HepG2 (cell line): ENCODE data around the gene HNRNPR. TPM values are rescaled to one million over a fixed set of nuclear protein-coding genes. Genes with fewer than 3 reads are reported as not detected.

Experiments used
- EEA1 ChIP-seq: sonication (generic); formaldehyde crosslinking; IDR thresholded peaks from 2 replicates; pipeline ENCODE4 v1.5.1; 2020; ENCODE audit warnings: mild to moderate bottlenecking, missing genetic modification reagents, borderline replicate concordance
- EP300 ChIP-seq, 3 experiments: sonication (generic) in 1 of 3; formaldehyde crosslinking in 1 of 3; IDR thresholded peaks; 2 replicates each; pipeline versions ENCODE4 v1.5.1 to v1.6.1; 2011 to 2020; ENCODE audit warnings: low read depth in 2 of 3, low read length in 2 of 3, borderline replicate concordance in 1 of 3, improper control_type of control experiment in 1 of 3, mild to moderate bottlenecking in 1 of 3, missing genetic modification reagents in 1 of 3, moderate library complexity in 1 of 3
- FOXK2 ChIP-seq: fragments of 450-650 bp; IDR thresholded peaks from 2 replicates; pipeline ENCODE4 v1.6.1; 2016
- HDAC2 ChIP-seq: sonication (generic); formaldehyde crosslinking; IDR thresholded peaks from 2 replicates; pipeline ENCODE4 v1.4.0; 2020; ENCODE audit warnings: missing genetic modification reagents
- HMG20A ChIP-seq: IDR thresholded peaks from 2 replicates; pipeline ENCODE4 v1.6.1; 2016; ENCODE audit warnings: borderline replicate concordance
- KAT8 ChIP-seq: IDR thresholded peaks from 2 replicates; pipeline ENCODE4 v1.6.1; 2016; ENCODE audit warnings: missing genetic modification reagents, missing compliant biosample characterization
- NCOA2 ChIP-seq: sonication (generic); formaldehyde crosslinking; IDR thresholded peaks from 2 replicates; pipeline ENCODE4 v1.8.0; 2022; ENCODE audit warnings: inconsistent platforms
- NFRKB ChIP-seq: fragments of 450-650 bp; IDR thresholded peaks from 2 replicates; pipeline ENCODE4 v1.6.1; 2017
- NR2F1 ChIP-seq, 2 experiments: fragments of 450-650 bp in 1 of 2; formaldehyde crosslinking in 1 of 2; IDR thresholded peaks; 2 replicates each; pipeline versions ENCODE4 v1.5.0 to v1.6.1; 2016 to 2020; ENCODE audit warnings: mild to moderate bottlenecking in 1 of 2, missing compliant biosample characterization in 1 of 2, missing genetic modification reagents in 1 of 2, moderate library complexity in 1 of 2
- PAF1 ChIP-seq: IDR thresholded peaks from 2 replicates; pipeline ENCODE4 v1.6.1; 2016; ENCODE audit warnings: missing genetic modification reagents, missing compliant biosample characterization
- POLR2AphosphoS2 ChIP-seq: IDR thresholded peaks from 2 replicates; pipeline ENCODE4 v1.6.1; 2011; ENCODE audit warnings: low read depth, low read length, improper control_type of control experiment
- RARA ChIP-seq: IDR thresholded peaks from 2 replicates; pipeline ENCODE4 v1.6.1; 2016; ENCODE audit warnings: missing genetic modification reagents, missing compliant biosample characterization
- SIN3B ChIP-seq: fragments of 150-350 bp; IDR thresholded peaks from 2 replicates; pipeline ENCODE4 v1.6.1; 2014; ENCODE audit warnings: low read length
- SP5 ChIP-seq: IDR thresholded peaks from 2 replicates; pipeline ENCODE4 v1.6.1; 2016; ENCODE audit warnings: low read depth, borderline replicate concordance
- TBX3 ChIP-seq: fragments of 450-650 bp; IDR thresholded peaks from 2 replicates; pipeline ENCODE4 v1.6.1; 2017; ENCODE audit warnings: antibody characterized with exemption, mild to moderate bottlenecking, inconsistent platforms, borderline replicate concordance
- XBP1 ChIP-seq: sonication (generic); formaldehyde crosslinking; IDR thresholded peaks from 2 replicates; pipeline ENCODE4 v1.5.0; 2020; ENCODE audit warnings: missing genetic modification reagents
- ZBTB38 ChIP-seq: sonication (generic); formaldehyde crosslinking; IDR thresholded peaks from 2 replicates; pipeline ENCODE4 v1.5.1; 2020; ENCODE audit warnings: mild to moderate bottlenecking, missing genetic modification reagents
- ZBTB42 ChIP-seq: sonication (generic); formaldehyde crosslinking; IDR thresholded peaks from 2 replicates; pipeline ENCODE4 v1.5.0; 2020; ENCODE audit warnings: mild to moderate bottlenecking, missing genetic modification reagents
- ZFX ChIP-seq: sonication (generic); formaldehyde crosslinking; IDR thresholded peaks from 2 replicates; pipeline ENCODE4 v1.4.0; 2020; ENCODE audit warnings: mild to moderate bottlenecking, low read depth, missing genetic modification reagents, moderate library complexity
- ZNF34 ChIP-seq: sonication (generic); formaldehyde crosslinking; IDR thresholded peaks from 2 replicates; pipeline ENCODE4 v1.4.0; 2020; ENCODE audit warnings: mild to moderate bottlenecking, missing genetic modification reagents, borderline replicate concordance
- ZNF441 ChIP-seq: sonication (generic); formaldehyde crosslinking; IDR thresholded peaks from 2 replicates; pipeline ENCODE4 v1.7.0; 2021; ENCODE audit warnings: missing genetic modification reagents, borderline replicate concordance
- ZNF510 ChIP-seq: sonication (generic); formaldehyde crosslinking; IDR thresholded peaks from 2 replicates; pipeline ENCODE4 v1.4.0; 2020; ENCODE audit warnings: low read depth, mild to moderate bottlenecking, missing genetic modification reagents
- ZNF703 ChIP-seq: sonication (generic); formaldehyde crosslinking; IDR thresholded peaks from 2 replicates; pipeline ENCODE4 v1.5.1; 2020; ENCODE audit warnings: missing genetic modification reagents, mild to moderate bottlenecking, moderate library complexity, borderline replicate concordance
- polyA plus RNA-seq, 8 experiments: library from polyadenylated mRNA; depleted of rRNA in 3 of 8; stranded (reverse) in 7 of 8; unstranded in 1 of 8; fragments of >200 nt; fragmentation: Illumina TruSeq in 4 of 8; extraction: Trizol in 4 of 8; gene quantifications; 2 replicates each; pipeline versions ENCODE4 v1.2.1 to v1.2.3, GENCODE V29; 2011 to 2016; ENCODE audit warnings: low read depth in 4 of 8, missing spikeins in 1 of 8, mixed read lengths in 1 of 8; ENCODE audit not compliant: insufficient read depth in 1 of 8
- total RNA-seq, 5 experiments: library from RNA; depleted of rRNA; stranded (reverse); fragments of >200 nt; fragmentation: Illumina TruSeq; extraction: Trizol; gene quantifications; 2 replicates each; pipeline ENCODE4 v1.2.3, GENCODE V29; 2016; ENCODE audit warnings: low read depth in 1 of 5
- TF ChIP-seq, protein P1 (sequence below): sonication (generic); formaldehyde crosslinking; IDR thresholded peaks from 2 replicates; pipeline ENCODE4 v1.4.0; 2020; ENCODE audit warnings: mild to moderate bottlenecking, missing genetic modification reagents, borderline replicate concordance
- TF ChIP-seq, protein P2 (sequence below): sonication (generic); formaldehyde crosslinking; conservative IDR thresholded peaks from 2 replicates; pipeline ENCODE4 v1.4.0; 2020; ENCODE audit warnings: missing genetic modification reagents
- TF ChIP-seq, protein P3 (sequence below): sonication (generic); formaldehyde crosslinking; IDR thresholded peaks from 2 replicates; pipeline ENCODE4 v1.4.0; 2020; ENCODE audit warnings: low read depth, mild to moderate bottlenecking, missing genetic modification reagents

The HNRNPR gene
- total and polyA plus RNA-seq, 2 of the 13 experiments (the other 11 are each of a cell fraction or from before 2014, with no cell fraction given): 133 to 216 TPM

DNA sequence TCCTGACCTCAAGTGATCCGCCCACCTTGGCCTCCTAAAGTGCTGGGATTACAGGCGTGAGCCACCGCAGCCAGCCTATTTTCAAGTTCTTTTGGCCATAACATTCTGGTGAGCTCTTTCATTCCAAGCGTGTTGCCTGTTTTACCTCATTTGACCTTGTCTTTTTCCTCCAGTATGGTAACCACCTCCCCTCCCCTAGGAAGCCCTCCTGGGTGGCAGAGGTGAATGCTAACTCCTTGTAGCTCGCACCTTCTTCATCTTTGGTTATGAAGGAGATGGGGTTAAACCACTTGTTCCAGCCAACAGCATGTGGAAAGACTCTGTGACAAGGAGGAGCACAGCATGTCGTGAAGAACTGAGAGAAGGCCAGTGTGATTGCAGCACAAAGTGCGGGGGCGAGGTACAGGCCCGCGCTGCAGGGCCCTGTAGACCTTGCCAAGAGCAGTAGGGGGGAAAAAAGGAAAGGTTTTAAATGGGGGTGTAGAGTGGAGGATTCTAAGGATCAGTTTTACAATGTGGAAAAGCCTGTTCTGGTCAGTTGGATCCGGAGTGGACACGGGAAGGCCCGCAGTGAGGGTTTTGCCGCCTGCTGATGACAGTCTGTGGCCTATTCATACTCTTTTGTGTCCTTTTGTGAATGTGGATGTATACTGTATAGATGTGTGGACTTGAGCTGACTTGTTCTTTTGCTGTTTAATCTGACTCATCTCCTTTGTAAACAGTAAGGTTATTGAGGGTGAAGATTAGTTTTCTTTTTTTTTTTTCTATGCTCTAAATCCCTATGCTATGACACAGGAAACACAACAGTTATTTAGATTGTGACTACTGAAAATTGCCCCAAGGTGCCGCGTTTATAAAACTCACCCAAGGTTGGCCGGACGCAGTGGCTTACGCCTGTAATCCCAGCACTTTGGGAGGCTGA is 33.1 kb upstream of the HNRNPR start (continued):
- no peak for TF ChIP-seq EP300 (IDR thresholded peaks at IDR 0.05; ENCODE audit: low read depth in 2 of 2, low read length in 2 of 2)
- 0 out of 2 replicates have a peak, but pooled peaks have one; percentile 9 for TF ChIP-seq EP300 (CRISPR knock-in tag; IDR thresholded peaks at IDR 0.05; ENCODE audit: borderline replicate concordance)
- 0 out of 2 replicates have a peak, but pooled peaks have one; percentile 14 for TF ChIP-seq KAT8 (CRISPR knock-in tag)
- no peak for TF ChIP-seq XBP1 (CRISPR knock-in tag)
- TF ChIP-seq, protein P1, sequence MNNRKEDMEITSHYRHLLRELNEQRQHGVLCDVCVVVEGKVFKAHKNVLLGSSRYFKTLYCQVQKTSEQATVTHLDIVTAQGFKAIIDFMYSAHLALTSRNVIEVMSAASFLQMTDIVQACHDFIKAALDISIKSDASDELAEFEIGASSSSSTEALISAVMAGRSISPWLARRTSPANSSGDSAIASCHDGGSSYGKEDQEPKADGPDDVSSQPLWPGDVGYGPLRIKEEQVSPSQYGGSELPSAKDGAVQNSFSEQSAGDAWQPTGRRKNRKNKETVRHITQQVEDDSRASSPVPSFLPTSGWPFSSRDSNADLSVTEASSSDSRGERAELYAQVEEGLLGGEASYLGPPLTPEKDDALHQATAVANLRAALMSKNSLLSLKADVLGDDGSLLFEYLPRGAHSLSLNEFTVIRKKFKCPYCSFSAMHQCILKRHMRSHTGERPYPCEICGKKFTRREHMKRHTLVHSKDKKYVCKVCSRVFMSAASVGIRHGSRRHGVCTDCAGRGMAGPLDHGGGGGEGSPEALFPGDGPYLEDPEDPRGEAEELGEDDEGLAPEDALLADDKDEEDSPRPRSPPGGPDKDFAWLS: no peak
- no peak for TF ChIP-seq TBX3
- TF ChIP-seq ZNF703 (CRISPR knock-in tag): no peak
- 0 out of 2 replicates have a peak, but pooled peaks have one; percentile 54 for TF ChIP-seq HMG20A (CRISPR knock-in tag)
- no peak for TF ChIP-seq NFRKB
- TF ChIP-seq RARA (CRISPR knock-in tag): 0 out of 2 replicates have a peak, but pooled peaks have one; percentile 15
- no peak for TF ChIP-seq HDAC2
- TF ChIP-seq, protein P2, sequence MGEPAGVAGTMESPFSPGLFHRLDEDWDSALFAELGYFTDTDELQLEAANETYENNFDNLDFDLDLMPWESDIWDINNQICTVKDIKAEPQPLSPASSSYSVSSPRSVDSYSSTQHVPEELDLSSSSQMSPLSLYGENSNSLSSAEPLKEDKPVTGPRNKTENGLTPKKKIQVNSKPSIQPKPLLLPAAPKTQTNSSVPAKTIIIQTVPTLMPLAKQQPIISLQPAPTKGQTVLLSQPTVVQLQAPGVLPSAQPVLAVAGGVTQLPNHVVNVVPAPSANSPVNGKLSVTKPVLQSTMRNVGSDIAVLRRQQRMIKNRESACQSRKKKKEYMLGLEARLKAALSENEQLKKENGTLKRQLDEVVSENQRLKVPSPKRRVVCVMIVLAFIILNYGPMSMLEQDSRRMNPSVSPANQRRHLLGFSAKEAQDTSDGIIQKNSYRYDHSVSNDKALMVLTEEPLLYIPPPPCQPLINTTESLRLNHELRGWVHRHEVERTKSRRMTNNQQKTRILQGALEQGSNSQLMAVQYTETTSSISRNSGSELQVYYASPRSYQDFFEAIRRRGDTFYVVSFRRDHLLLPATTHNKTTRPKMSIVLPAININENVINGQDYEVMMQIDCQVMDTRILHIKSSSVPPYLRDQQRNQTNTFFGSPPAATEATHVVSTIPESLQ (CRISPR knock-in tag): no peak
- TF ChIP-seq ZNF441 (CRISPR knock-in tag): no peak
- TF ChIP-seq FOXK2: no peak
- TF ChIP-seq EEA1 (CRISPR knock-in tag): no peak
- TF ChIP-seq ZFX (CRISPR knock-in tag): peak; percentile 63
- no peak; the same call in 1 of the 2 replicates for TF ChIP-seq SP5 (CRISPR knock-in tag)
- TF ChIP-seq NR2F1 (CRISPR knock-in tag; IDR thresholded peaks at IDR 0.05): peak in 1 of 2 experiments; percentile 51; a peak in 2 of 4 replicates
- TF ChIP-seq ZNF510 (CRISPR knock-in tag): no peak
- TF ChIP-seq ZBTB42 (CRISPR knock-in tag): no peak
- TF ChIP-seq PAF1 (CRISPR knock-in tag): no peak
- TF ChIP-seq NCOA2 (CRISPR knock-in tag): no peak
- TF ChIP-seq ZNF34 (CRISPR knock-in tag): no peak
- TF ChIP-seq, protein P3, sequence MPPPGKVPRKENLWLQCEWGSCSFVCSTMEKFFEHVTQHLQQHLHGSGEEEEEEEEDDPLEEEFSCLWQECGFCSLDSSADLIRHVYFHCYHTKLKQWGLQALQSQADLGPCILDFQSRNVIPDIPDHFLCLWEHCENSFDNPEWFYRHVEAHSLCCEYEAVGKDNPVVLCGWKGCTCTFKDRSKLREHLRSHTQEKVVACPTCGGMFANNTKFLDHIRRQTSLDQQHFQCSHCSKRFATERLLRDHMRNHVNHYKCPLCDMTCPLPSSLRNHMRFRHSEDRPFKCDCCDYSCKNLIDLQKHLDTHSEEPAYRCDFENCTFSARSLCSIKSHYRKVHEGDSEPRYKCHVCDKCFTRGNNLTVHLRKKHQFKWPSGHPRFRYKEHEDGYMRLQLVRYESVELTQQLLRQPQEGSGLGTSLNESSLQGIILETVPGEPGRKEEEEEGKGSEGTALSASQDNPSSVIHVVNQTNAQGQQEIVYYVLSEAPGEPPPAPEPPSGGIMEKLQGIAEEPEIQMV (CRISPR knock-in tag): no peak
- TF ChIP-seq SIN3B: no peak
- TF ChIP-seq POLR2AphosphoS2: 0 out of 2 replicates have a peak, but pooled peaks have one; percentile 36
- no peak for TF ChIP-seq ZBTB38
